SK-N-SH treated with all-trans-retinoic acid at 6 μM for 48 hours (cell line): ENCODE results near the gene SLC8A2.

Experiments
- ARNTL ChIP-seq: fragments of 450-650 bp; formaldehyde crosslinking; IDR thresholded peaks from 2 replicates; pipeline ENCODE4 v1.5.0; 2020; ENCODE audit warnings: low read depth, mild to moderate bottlenecking, moderate library complexity, borderline replicate concordance
- ISL1 ChIP-seq: fragments of 250-450 bp; sonication (Bioruptor Pico); IDR thresholded peaks from 2 replicates; pipeline ENCODE4 v2.1.2; 2022; ENCODE audit warnings: mild to moderate bottlenecking, moderate library complexity
- OSR1 ChIP-seq: fragments of 250-450 bp; sonication (Bioruptor Pico); IDR thresholded peaks from 2 replicates; pipeline ENCODE4 v1.8.0; 2022; ENCODE audit warnings: moderate library complexity, mild to moderate bottlenecking, inconsistent platforms
- TCF4 ChIP-seq: fragments of 250-450 bp; sonication (Bioruptor Pico); IDR thresholded peaks from 2 replicates; pipeline ENCODE4 v1.8.0; 2021; ENCODE audit warnings: mild to moderate bottlenecking, moderate library complexity, borderline replicate concordance
- TOX ChIP-seq: fragments of 250-450 bp; sonication (Bioruptor Pico); IDR thresholded peaks from 2 replicates; pipeline ENCODE4 v1.8.0; 2021; ENCODE audit warnings: mild to moderate bottlenecking, moderate library complexity, borderline replicate concordance
- TF ChIP-seq, protein P1 (sequence below): fragments of 250-450 bp; sonication (Bioruptor Pico); IDR thresholded peaks from 2 replicates; pipeline ENCODE4 v1.8.0; 2020; ENCODE audit warnings: mild to moderate bottlenecking, moderate library complexity, borderline replicate concordance
- TF ChIP-seq, protein P2 (sequence below): fragments of 250-450 bp; sonication (Bioruptor Pico); IDR thresholded peaks from 2 replicates; pipeline ENCODE4 v1.8.0; 2021; ENCODE audit warnings: low read depth, mild to moderate bottlenecking, moderate library complexity, borderline replicate concordance

DNA sequence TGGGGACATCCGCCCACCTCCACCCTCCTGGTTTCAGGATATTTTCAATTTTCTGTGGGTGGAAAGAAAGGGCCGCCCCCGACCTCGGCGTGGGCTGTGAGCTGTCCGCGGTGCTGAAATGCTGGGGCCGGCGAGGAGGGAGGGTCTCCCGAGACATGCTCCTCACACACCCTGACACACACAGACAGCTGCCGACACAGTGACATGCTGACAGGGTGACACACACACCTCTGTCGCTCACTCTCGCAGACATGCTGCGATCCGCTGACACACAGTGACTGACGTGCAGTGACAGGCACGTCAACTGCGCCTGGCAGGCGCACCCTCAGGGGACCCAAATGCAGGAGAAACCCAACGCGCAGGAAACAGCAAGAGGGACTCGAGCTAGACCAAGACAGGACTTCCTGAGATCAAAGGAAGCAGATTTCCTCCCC, 27.3 kb downstream of the SLC8A2 start:
- TF ChIP-seq OSR1 (CRISPR knock-in tag) = no peak
- TF ChIP-seq, protein P1, sequence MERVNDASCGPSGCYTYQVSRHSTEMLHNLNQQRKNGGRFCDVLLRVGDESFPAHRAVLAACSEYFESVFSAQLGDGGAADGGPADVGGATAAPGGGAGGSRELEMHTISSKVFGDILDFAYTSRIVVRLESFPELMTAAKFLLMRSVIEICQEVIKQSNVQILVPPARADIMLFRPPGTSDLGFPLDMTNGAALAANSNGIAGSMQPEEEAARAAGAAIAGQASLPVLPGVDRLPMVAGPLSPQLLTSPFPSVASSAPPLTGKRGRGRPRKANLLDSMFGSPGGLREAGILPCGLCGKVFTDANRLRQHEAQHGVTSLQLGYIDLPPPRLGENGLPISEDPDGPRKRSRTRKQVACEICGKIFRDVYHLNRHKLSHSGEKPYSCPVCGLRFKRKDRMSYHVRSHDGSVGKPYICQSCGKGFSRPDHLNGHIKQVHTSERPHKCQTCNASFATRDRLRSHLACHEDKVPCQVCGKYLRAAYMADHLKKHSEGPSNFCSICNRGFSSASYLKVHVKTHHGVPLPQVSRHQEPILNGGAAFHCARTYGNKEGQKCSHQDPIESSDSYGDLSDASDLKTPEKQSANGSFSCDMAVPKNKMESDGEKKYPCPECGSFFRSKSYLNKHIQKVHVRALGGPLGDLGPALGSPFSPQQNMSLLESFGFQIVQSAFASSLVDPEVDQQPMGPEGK (CRISPR knock-in tag) = no peak
- TF ChIP-seq, protein P2, sequence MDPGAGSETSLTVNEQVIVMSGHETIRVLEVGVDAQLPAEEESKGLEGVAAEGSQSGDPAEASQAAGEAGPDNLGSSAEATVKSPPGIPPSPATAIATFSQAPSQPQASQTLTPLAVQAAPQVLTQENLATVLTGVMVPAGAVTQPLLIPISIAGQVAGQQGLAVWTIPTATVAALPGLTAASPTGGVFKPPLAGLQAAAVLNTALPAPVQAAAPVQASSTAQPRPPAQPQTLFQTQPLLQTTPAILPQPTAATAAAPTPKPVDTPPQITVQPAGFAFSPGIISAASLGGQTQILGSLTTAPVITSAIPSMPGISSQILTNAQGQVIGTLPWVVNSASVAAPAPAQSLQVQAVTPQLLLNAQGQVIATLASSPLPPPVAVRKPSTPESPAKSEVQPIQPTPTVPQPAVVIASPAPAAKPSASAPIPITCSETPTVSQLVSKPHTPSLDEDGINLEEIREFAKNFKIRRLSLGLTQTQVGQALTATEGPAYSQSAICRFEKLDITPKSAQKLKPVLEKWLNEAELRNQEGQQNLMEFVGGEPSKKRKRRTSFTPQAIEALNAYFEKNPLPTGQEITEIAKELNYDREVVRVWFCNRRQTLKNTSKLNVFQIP (CRISPR knock-in tag) = no peak
- TF ChIP-seq TOX (CRISPR knock-in tag) = no peak
- no peak for TF ChIP-seq ARNTL
- no peak for TF ChIP-seq ISL1
- TF ChIP-seq TCF4 (CRISPR knock-in tag) = no peak
